HG03103 (cell line): ENCODE measurements around the gene PTP4A1.
"Not testable (repeated sequence)": the region's sequence is repeated elsewhere in the genome, so short reads cannot be mapped to it uniquely, and the experiment has no call there.

Experiments
- ATAC-seq: cut with Tn5 transposase; IDR thresholded peaks from one replicate; pipeline ENCODE4 v1.9.1; 2021; ENCODE audit warnings: low read depth; ENCODE audit not compliant: unreplicated experiment

The PTP4A1 gene

DNA sequence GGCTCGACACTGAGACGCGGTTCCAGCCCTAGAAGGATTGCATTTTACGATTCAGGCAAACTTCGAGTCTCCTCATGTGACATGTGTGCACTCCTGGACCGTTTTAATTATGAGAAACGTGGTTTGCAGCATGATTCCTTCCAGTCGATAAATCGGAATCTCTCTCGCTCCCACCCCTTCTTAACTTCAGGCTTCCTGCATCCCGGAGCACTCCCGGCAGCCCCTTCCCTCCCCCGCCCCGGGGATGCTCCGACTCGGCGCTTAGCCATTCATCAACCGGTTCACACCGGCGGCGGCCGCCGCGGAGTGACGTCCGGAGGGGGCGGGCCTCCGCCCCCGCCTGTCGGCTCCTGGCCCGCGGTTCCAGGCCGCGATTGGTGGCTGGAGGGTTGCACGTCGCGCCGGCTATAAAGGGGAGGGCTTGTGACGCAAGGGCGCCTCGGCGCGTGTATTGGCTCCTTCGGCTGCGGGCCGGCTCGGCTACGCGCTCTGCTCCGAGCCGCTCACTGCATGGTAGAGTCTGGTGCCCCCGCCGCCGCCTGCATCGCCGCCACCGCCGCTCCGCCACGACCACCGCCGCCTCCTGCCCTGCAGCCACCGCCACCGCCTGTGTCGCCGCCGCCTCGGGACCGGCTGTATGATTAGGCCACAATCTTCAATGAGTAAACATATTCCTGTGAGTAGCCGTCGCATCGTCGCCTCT is at the start of gene PTP4A1, which contains the start of gene LOC128125822:
PTP4A1 (plus strand) TSS at position 437 of the 703 bp plus-strand sequence. CDS start 4,401 bp downstream, outside the sequence.
LOC128125822 (plus strand) TSS at position 437 of the 703 bp plus-strand sequence.
- ATAC-seq: peak; percentile 85

DNA sequence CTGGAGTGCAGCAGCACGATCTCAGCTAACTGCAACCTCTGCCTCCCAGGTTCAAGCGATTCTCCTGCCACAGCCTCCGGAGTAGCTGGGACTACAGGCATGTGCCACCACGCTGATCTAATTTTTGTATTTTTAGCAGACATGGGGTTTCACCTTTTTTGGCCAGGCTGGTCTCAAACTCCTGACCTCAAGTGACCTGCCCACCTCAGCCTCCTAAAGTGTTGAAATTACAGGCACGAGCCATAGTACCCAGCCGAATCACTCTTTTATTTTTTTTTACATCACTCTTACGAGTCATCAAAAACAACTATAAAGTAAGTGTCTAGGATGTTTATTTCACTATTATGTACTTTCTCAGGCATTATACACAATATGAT is 49.4 kb upstream of the PTP4A1 start:
- not testable (repeated sequence) for ATAC-seq

DNA sequence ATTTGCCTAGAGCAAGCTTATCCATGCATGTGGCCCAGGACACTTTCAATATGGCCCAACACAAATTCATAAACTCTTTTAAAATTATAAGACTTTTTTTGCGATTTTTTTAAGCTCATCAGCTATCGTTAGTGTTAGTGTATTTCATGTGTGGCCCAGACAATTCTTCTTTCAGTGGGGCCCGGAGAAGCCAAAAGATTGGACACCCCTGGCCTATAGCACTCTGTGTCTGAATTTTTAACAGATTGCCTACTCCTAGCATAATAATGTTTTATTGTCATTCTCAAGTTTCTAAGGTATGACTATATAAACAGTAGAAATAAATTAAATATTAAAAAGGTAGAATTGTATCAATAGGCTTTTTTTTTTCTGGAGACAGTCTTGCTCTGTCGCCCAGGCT is 48.6 kb upstream of the PTP4A1 start:
- ATAC-seq: no peak

DNA sequence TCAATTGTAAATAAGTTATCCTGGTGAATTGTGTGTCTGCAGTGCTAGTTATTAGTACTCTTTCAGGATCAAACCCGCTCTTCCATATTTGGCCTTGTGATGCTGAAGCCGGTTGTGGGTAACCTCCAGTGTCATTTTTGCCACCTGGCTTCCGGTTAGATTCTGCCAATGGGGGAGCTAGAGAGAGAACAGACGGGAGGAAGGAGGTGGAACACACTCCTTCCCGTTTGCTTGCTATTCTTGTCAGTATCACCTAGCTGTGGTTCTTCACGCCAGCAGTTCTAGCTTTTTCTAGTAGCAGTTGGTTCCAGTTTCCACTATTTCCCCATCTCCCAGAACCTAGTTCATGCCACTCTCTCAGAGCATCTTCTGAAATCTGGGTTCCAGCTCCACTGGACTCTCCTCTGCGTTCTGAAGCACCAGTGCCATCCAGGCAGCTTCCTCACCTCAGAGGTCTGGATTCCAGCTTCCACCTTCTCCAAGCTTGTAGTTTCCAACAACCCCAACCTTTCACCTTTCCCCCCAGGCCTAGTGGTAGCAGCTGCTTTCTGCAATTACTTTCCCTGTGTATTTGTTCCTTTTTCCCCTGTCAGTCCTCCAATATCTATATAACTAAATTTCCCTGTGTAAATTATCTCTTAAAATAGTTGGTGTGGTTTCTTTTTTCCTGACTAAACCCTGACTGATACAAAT is 46.9 kb upstream of the PTP4A1 start:
- ATAC-seq: no peak

DNA sequence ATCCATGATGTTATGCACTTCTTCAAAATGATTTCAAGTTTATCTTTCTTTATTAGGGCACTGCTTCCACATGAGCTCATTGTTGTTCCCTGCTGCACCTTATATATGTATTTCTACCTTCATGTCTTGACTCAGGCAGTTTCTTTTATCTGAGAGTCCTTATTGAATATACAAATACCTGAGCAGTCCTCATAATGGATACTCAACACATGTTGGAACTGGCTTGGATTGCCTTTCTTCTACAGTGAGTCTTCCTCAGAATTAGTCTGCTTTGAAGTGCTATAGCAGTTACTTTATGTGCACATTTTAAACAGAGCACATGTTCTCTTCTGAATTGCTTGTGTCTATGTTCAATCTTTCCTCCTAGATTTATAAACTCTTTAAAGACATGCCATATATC is 45.3 kb upstream of the PTP4A1 start:
- no peak for ATAC-seq

DNA sequence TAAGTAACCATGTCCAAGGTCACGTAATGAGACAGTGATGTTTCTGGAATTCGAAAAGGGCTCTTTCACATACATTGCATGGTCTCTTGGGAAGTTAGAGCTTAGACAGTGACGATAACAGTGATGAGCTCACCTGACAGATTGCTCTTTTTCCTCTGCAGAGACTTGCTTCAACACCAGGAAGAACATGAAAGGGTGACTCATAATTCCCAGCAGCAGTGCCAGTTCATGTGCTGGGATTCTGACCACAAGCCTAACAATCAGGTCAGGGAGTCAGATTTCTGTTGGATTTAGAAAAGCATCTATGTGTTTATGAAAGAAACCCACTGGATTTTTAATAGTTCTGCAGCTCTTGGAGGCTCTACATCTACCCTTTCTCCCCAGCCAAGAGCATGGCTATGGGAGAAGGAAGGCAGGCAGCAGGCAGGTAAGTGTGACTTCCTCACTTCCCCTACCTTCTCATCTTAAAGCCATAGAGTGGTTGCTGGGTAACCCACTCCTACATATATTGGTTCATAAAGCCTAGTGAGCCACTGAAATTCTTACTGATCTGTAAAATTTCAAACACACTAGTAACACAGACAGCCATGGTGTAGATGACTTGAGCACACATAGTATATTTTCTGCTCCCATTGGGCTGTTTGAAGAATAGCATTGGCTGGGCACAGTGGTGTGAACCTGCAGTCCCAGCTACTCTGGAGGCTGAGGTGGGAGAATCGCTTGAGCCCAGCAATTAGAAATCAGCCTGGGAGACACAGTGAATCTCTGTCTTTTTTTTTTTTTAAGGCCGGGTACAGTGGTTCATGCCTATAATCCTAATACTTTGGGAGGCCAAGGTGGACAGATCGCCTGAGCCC is 44.4 kb upstream of the PTP4A1 start:
- ATAC-seq: no peak

DNA sequence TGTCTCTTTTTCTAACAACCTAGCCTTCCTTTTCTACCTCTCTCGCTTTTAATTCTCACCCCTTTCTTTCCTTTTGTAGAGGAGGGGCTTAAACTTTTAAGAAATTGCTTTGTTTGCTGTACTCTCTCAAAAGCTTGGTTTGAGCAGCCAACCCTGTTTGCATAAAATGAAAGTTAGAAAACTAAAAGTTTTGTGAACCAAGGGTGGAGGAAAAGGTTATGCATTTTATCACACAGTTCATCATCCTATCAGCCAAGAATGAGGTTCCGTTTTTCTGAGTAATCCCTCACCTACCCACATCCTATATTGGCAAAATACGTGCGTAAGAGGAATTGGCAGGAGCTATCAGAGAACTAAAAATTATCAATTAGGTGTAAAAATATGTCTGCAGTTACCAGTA is 42.8 kb upstream of the PTP4A1 start:
- no peak for ATAC-seq

DNA sequence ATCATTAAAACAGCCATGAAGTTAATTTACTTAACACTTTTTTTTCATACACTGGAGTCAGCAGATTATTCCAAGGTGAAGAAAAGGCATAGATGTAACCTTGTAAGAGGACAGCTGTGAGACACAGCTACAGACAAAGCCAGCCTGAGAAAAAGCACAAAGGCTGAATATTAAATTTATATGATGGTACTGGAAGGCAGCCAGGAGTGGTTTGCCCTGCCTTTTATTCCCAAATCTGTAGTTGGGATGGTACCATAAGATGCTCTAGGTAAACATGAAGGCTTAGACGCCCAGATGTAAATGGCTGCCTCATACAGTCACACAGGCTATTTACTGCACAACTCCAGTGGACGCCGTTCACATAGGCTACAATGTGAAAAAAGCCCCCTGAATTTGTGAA is 42.1 kb upstream of the PTP4A1 start:
- no peak for ATAC-seq

DNA sequence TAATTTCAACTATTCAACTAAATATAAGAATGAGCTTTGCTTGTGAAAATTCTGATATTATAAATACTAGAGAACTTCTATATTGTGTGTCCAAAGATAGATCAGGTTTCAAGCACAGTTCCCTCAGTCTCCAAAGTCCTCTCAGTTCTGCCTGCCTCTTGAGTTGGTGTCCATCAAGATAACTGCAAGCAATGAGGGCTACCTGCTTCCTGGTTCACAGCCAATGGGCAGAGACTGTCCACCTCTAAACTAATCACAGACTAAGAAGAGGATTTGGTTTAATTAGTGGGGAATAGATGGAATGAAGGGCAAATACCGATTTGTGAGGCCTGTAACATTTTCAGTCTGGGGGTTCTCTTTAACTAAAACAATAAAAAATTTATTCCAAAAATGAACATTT is 41.3 kb upstream of the PTP4A1 start:
- ATAC-seq: no peak

DNA sequence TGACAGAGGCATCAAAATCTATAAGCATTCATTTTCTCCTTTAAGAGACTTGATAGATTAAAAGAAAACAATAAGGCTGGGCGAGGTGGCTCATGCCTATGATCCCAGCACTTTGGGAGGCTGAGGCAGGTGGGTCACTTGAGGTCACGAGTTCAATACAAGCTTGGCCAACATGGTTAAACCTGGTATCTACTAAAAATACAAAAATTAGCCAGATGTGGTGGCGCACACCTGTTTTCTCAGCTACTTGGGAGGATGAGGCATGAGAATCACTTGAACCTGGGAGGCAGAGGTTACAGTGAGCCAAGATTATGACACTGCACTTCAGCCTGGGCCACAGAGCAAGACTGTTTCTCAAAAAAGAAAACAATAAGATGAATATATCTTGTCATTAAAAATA is 39.3 kb upstream of the PTP4A1 start:
- ATAC-seq: no peak

DNA sequence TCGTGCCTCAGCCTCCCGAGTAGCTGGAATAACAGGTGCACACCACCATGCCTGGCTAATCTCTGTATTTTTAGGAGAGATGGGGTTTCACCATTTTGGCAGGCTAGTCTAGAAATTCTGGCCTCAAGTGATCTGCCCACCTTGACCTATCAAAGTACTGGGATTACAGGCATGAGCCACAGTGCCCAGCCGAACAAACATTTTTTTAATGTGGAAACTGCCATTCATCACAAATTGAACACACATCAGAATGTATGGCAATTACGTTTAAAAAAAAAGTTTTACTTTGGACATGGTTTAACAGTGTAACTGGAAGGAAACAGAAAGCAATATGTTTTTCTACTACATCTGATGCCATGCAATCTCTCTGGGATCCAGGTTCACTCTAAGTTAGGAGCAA is 38.3 kb upstream of the PTP4A1 start:
- no peak for ATAC-seq

DNA sequence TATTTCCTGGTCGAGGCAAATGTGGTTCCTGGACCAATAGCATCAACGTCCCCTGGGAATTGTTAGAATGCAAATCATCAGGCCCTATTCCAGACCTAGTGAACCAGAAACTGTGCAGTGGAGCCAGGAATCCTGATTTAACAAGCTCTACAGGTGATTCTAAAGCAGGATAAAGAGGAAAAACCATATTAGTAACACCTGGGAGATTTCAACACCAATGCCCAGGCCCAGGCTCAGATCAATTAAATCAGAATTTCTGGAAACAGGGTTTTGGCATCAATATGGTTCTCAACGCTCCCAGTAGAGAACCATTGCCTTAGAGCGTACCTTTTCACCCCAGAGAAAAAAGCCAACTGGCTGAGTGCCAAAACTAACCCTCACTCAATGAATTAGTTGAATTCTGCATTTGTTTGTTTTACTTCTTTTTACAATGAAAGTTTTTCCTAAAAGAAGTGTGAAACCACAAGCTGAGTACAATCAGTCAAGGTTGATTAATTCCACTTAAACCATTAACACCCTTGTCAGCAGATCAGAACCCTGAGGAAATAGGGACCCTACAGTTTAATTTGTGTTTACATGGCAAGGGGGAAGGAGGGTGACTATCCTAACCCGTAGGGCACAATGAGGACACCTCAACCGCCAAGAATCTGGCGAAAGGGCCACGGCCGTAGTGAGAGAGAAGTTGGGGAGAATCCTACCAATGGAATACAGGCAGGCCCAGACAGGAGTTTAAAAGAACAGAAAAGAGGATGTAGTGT is 34.9 kb upstream of the PTP4A1 start:
- peak; percentile 47 for ATAC-seq

DNA sequence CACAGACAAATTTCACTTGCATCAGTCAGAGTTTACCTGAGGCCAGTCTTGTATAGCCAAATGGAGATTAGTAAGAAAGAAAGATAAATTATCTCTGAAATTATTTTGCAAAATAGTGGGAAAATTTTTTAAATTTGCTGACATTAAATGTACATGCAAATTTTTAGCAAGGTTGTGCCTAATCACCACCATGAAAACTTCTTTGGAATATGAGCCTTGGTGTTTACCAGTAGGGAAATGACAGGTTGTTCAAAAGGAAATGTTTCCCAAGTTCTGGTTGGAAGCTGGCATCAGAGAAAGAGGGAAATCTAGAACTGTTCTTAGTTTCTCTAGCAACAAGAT is 34.4 kb upstream of the PTP4A1 start:
- ATAC-seq: no peak

DNA sequence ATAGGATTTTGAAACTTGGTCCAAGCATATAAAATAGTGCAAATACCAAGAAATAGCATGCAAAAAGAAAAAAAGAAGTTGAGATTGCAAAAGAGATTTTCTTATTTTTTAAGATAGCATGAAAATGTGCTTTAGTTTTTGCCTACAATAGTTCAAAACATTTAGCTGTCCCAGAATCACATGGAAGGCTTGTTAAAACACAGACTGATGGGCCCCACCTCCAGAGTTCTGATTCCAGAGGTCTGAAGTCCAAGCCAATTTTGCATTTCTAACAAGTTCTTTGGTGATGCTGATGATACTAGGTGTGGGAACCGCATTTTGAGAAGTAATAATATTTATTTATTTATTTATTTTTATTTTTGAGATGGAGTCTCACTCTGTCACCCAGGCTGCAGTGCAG is 33.7 kb upstream of the PTP4A1 start:
- ATAC-seq: no peak

DNA sequence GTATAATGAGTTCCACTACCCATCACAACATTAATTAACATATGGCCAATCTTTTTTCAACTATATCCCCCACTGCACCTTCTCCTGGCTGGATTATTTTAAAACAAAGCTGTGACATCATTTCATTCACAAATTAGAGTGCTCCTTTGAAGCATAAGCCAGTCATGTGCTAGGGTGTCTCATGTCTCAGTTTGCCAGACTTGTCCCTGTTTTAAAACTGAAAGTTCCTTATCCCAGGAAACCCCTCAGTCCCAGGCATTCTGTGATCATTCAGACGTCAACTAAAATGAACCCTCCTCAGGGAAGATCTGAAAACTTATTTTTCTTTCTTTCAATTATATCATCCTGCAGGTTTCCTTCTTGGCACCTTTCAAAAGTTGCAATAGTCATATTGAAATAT is 29.3 kb upstream of the PTP4A1 start:
- ATAC-seq: no peak

DNA sequence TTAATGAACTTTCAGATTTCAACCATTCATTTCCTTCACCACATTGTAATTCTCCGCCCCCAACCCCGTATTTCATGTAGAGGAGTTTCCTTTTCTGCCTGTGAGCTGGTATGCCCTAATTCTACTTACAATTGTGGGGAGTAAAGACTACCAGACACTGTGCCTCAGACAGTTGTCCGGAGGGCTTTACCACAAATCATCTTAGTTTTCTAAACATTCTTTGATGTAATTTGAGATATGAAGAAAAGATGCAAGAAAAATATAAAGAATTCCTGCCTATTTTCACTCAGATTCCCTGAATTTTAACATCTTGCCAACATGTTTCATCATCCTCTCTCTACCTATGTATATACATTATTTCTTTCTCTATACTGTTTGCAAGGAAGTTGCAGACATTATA is 28.3 kb upstream of the PTP4A1 start:
- no peak for ATAC-seq

DNA sequence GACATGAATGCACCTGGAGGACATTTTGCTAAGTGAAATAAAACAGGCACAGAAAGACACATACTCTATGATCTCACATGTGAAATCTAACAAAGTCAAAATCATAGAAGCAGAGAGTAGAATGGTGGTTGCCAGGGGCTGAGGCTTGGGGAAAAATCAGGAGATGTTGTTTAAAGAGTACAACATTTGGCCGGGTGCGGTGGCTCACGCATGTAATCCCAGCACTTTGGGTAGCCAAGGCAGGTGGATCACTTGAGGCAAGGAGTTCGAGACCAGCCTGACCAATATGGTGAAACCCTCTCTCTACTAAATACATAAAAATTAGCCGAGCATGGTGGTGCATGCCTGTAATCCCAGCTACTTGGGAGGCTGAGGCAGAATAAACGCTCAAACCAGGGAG is 26.0 kb upstream of the PTP4A1 start:
- ATAC-seq: no peak

DNA sequence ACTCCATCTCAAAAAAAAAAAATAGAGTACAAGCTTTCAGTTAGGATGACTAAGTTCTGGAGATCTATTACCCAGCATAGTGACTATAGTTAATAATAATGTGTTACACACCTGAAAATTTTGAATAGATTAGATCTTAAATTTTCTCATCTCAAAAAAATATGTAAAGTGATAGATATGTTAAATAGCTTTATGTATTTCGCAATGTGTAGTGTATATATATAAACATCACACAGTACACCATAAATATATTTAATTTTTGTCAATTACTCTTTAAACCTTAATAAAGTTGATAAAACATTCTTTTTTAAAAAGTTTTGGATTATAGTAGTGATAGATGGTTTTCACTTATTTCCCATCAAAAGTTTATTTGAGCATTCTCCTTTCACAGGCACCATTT is 25.6 kb upstream of the PTP4A1 start:
- ATAC-seq: no peak

DNA sequence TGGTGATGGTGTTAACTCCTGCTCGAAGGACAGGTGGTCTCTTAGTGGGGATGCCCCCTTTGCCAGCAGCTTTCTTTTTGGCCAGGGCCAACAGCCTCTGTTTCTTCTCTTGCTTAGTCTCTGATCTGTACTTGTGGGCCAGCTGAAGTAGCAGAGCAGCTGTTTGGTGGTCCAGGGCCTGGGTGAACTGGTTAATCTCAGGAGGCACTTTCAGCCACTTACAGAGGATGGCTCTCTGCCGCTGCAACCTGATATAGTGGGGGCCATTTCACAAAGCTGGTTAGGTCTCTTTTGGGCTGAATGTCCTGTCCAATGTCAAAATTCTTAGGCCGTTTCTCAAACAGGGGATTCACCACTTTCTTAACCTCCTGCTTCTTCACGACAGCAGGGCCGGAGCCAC is 23.2 kb upstream of the PTP4A1 start:
- ATAC-seq: no peak

DNA sequence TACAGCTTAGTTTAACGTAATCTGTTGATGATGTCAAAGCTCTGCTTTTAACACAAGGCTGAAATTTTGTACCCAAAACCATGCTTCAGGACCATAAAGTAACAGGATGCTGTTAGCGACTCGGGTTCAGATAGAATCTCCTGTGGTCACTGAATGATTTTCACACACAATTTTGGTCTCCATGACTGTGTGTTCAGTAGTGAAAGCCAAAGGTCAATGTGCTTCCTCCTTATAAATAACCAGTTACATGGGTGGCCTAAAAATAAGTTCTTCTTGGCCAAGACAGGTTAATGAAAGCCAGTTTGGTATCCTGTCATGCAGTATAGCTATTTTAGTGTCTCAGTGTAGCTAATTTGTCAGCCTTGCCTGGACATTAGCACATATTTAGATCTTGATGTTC is 19.1 kb upstream of the PTP4A1 start:
- peak; percentile 96 for ATAC-seq

DNA sequence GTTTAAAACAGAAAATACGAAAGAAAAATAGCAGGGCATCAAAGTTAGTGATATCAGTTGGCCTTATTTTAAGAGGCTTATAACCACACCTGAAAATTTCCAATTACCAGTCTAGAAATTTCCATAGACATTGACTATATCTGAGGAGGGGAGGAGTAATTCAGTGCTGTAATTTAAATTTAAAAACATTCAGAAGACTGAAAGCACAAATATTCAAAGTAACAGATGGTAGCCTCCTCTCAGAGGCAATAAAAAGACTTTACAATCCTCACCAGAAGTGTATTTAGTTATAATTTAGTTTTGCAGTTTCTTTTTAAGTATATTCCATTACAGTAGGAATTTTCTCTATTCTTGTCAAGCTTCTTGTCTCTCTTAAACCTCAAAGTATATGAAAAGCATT is 18.4 kb upstream of the PTP4A1 start:
- no peak for ATAC-seq
